ENCODE data around the gene FAM184B. TPM values are rescaled to one million over a fixed set of nuclear protein-coding genes. Genes with fewer than 3 reads are reported as not detected.

Gene FAM184B
- total RNA-seq, 1 donor from 2014 or later: not detected

DNA sequence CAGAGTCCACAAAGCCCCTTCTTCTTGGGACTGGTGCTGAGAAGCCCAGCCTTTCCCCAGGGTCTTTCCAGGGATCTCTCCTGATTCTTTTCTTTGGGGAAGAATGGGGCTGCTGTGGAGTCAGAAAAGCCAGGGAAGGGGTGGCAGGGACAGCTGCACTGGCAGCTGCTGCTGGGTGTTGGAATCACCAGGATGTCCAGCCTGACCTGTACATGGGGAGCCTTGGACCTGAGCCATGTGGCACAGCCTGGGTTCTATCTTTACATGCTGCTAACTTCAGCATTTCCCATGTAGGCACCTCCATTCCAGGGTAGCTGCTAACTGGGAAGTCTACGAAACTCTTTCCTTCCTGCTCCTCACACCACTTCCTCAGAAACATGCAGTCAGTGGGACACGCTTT lies 131.0 kb downstream of the FAM184B start:
- Mint-ChIP-seq H3K36me3 (no peaks in the 10 kb centered on the region), H3K27me3 (ENCODE audit: insufficient read depth, low read depth) (peaks cover 7% of the 10 kb centered on the region), H3K4me1 (no peaks in the 10 kb centered on the region), H3K4me3 (no peak overlapping the region), H3K27ac (no peak overlapping the region), H3K9me3 (peaks cover 2% of the 10 kb centered on the region)
- TF ChIP-seq, protein P1, sequence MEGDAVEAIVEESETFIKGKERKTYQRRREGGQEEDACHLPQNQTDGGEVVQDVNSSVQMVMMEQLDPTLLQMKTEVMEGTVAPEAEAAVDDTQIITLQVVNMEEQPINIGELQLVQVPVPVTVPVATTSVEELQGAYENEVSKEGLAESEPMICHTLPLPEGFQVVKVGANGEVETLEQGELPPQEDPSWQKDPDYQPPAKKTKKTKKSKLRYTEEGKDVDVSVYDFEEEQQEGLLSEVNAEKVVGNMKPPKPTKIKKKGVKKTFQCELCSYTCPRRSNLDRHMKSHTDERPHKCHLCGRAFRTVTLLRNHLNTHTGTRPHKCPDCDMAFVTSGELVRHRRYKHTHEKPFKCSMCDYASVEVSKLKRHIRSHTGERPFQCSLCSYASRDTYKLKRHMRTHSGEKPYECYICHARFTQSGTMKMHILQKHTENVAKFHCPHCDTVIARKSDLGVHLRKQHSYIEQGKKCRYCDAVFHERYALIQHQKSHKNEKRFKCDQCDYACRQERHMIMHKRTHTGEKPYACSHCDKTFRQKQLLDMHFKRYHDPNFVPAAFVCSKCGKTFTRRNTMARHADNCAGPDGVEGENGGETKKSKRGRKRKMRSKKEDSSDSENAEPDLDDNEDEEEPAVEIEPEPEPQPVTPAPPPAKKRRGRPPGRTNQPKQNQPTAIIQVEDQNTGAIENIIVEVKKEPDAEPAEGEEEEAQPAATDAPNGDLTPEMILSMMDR (IDR thresholded peaks at IDR 0.05): no peak
- TF ChIP-seq EZH2phosphoT487 (IDR thresholded peaks at IDR 0.05): no peak
- no peak for TF ChIP-seq EZH2 (IDR thresholded peaks at IDR 0.05)
- H3K36me3 ChIP-seq: no peaks in the 10 kb centered on the region
- H4K20me1 ChIP-seq (ENCODE audit: low read depth): no peaks in the 10 kb centered on the region
- DNase-seq (ENCODE audit: low spot score): no peak
- H3K79me2 ChIP-seq (ENCODE audit: low read depth): no peaks in the 10 kb centered on the region
- H3K27ac ChIP-seq: no peak overlapping the region
- no peak overlapping the region for H3K4me2 ChIP-seq
- no peaks in the 10 kb centered on the region for H3K4me1 ChIP-seq
- H3K9ac ChIP-seq: no peak overlapping the region
- H2AFZ ChIP-seq (replicated peaks): no peak overlapping the region
- no peak overlapping the region for H3K4me3 ChIP-seq
- H3K27me3 ChIP-seq: no peaks in the 10 kb centered on the region
- no peaks in the 10 kb centered on the region for H3K9me3 ChIP-seq (ENCODE audit: low read depth)
- H3F3A ChIP-seq (ENCODE audit: low read depth): no peaks in the 10 kb centered on the region

DNA sequence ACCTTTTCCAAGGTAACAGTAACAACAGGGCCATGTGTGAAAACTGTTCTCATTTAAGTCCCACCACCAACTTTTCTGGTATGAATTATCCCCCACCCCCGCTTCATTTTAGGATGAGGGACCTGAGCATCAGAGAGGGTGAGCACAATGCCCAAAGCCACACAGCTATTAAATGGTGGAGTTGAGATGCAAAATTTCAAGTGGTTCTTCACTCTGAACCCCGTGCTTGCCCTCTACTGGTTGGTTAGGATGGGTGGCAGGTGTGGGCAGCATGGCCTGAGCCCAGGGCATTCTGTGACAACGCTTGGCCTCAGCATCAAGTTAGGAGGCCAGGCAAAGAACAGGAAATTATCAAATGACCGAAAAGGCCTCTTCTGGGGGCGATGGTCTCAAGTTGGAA lies 133.5 kb downstream of the FAM184B start:
- no peak for DNase-seq (ENCODE audit: low spot score)
- no peak overlapping the region for H2AFZ ChIP-seq (replicated peaks)
- no peaks in the 10 kb centered on the region for H3F3A ChIP-seq (ENCODE audit: low read depth)
- H3K4me1 Mint-ChIP-seq: no peaks in the 10 kb centered on the region
- H3K27me3 ChIP-seq: no peaks in the 10 kb centered on the region
- H3K9me3 Mint-ChIP-seq: peaks cover 9% of the 10 kb centered on the region
- no peaks in the 10 kb centered on the region for H3K36me3 ChIP-seq
- no peak overlapping the region for H3K27ac Mint-ChIP-seq
- peaks cover 5% of the 10 kb centered on the region for H3K27me3 Mint-ChIP-seq (ENCODE audit: insufficient read depth, low read depth)
- TF ChIP-seq, protein P1 (IDR thresholded peaks at IDR 0.05): peak; percentile 8
- TF ChIP-seq EZH2 (IDR thresholded peaks at IDR 0.05): no peak
- no peak for TF ChIP-seq EZH2phosphoT487 (IDR thresholded peaks at IDR 0.05)
- no peak overlapping the region for H3K27ac ChIP-seq
- H3K4me3 Mint-ChIP-seq: no peak overlapping the region
- no peak overlapping the region for H3K4me2 ChIP-seq
- H3K9me3 ChIP-seq (ENCODE audit: low read depth): no peaks in the 10 kb centered on the region
- H3K4me1 ChIP-seq: no peaks in the 10 kb centered on the region
- no peaks in the 10 kb centered on the region for H4K20me1 ChIP-seq (ENCODE audit: low read depth)
- peaks cover 6% of the 10 kb centered on the region for H3K36me3 Mint-ChIP-seq
- H3K4me3 ChIP-seq: no peak overlapping the region
- H3K9ac ChIP-seq: no peak overlapping the region
- H3K79me2 ChIP-seq (ENCODE audit: low read depth): no peaks in the 10 kb centered on the region

DNA sequence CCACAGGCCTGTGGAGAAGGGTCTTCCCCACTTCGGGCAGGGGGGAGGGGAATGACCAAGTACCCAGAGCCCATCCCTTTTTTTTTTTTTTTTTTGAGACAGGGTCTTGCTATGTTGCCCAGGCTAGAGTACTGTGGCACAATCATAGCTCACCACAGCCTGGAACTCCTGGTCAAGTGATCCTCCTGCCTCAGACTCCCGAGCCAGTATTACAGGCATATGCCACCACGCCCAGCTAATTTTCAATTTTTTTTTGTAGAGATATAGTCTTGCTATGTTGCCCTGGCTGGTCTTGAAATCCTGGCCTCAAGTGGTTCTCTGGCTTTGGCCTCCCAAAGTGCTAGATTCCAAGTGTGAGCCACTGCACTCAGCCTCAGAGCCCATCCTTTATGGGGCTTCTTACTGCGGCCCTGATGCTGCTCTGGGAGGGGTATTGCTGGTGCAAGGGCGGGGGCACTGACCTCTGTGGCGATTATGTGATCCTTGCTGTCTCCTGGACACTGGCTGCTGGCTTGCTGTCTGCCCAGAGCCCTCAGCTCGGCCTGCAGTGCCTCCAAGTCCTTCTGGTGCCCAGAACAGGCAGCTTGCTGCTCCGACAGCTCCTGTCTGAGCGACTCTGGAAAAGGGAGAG lies 134.1 kb downstream of the FAM184B start:
- H3K4me1 Mint-ChIP-seq: no peaks in the 10 kb centered on the region
- Histone ChIP-seq H3K4me3 (no peak overlapping the region), H3K27ac (no peak overlapping the region), H3K27me3 (no peaks in the 10 kb centered on the region), H3K4me2 (no peak overlapping the region), H4K20me1 (ENCODE audit: low read depth) (no peaks in the 10 kb centered on the region), H3K4me1 (no peaks in the 10 kb centered on the region), H3K9ac (no peak overlapping the region), H3F3A (ENCODE audit: low read depth) (no peaks in the 10 kb centered on the region), H3K79me2 (ENCODE audit: low read depth) (no peaks in the 10 kb centered on the region), H2AFZ (replicated peaks) (no peak overlapping the region), H3K36me3 (no peaks in the 10 kb centered on the region), H3K9me3 (ENCODE audit: low read depth) (no peaks in the 10 kb centered on the region)
- H3K27me3 Mint-ChIP-seq (ENCODE audit: insufficient read depth, low read depth): peaks cover 5% of the 10 kb centered on the region
- TF ChIP-seq EZH2 (IDR thresholded peaks at IDR 0.05): no peak
- TF ChIP-seq EZH2phosphoT487 (IDR thresholded peaks at IDR 0.05): no peak
- TF ChIP-seq, protein P1 (IDR thresholded peaks at IDR 0.05): no peak
- no peak for DNase-seq (ENCODE audit: low spot score)
- H3K4me3 Mint-ChIP-seq: no peak overlapping the region
- no peak overlapping the region for H3K27ac Mint-ChIP-seq
- peaks cover 12% of the 10 kb centered on the region for H3K36me3 Mint-ChIP-seq
- H3K9me3 Mint-ChIP-seq: peaks cover 16% of the 10 kb centered on the region

Data from neural progenitor cell (in vitro differentiated cells).